NCI-H1694 treated with DMSO at 0.1 percent for 48 hours (cell line): ENCODE measurements around the gene TMOD3.
"Not testable (repeated sequence)": the region's sequence is repeated elsewhere in the genome, so short reads cannot be mapped to it uniquely, and the experiment has no call there.

ENCODE experiments used
- DNase-seq: peaks from one replicate; lab custom pipeline; 2025; lab: John Stamatoyannopoulos, UW

The TMOD3 gene

DNA sequence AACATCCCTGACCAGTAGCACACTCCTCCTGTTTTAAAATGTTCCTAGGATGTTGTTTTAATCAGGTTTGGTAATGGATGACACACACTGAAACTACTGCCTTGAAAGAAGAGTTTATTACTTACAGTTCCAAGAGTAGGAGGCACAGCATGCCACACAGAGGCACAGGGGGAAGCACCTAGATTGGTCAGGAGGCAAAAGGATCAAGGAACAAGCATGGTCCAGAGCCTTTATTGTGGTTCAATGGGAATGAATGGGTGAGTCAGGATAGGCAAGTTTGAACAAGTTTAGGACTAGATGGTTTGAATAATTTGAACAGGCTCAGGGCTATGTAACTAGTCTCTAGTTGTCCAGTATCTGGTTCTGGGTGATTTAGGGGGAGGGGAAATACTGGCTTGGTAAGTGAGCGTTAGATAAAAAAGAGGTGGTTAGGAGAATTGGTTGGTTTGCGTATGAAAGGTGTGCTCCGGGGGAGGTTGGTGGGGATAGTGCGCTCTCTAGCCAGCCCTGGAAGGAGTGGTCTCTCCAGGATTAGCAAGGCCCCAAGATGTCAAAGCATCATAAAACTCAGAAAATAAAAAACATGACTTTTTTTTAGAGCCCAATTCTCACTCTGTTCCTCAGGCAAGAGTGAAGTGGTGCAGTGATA is 35.1 kb downstream of the TMOD3 start:
- DNase-seq = no peak

DNA sequence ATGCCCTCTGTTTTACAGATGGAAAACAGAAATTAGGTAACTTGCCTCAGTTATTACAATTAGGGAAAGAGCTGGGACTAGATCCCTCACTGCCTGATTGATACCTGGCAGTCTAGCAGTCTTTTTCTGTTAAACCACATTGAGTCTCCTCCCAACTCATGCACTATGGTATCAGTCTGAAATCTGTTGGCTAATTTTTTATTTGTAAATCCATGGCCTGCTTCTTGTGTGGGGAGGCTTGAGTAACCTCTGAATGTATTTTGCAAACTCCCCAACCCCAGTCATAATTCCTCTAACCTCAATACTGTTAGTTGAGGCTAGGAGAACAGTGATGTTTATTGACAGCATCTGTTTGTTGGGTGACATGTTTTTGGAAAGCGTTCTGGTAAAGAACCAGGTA is 35.9 kb downstream of the TMOD3 start:
- DNase-seq = no peak

- DNase-seq = no peak
Observed at GRCh38 chr15:51866161-51866560, 36.7 kb downstream of the TMOD3 start.

GRCh38 chr15:51866751-51867150 is 37.3 kb downstream of the TMOD3 start:
- no peak for DNase-seq

GRCh38 chr15:51869060-51869421 is 39.6 kb downstream of the TMOD3 start:
- no peak for DNase-seq

- DNase-seq = no peak
Observed at GRCh38 chr15:51870774-51871173, 41.3 kb downstream of the TMOD3 start.

DNA sequence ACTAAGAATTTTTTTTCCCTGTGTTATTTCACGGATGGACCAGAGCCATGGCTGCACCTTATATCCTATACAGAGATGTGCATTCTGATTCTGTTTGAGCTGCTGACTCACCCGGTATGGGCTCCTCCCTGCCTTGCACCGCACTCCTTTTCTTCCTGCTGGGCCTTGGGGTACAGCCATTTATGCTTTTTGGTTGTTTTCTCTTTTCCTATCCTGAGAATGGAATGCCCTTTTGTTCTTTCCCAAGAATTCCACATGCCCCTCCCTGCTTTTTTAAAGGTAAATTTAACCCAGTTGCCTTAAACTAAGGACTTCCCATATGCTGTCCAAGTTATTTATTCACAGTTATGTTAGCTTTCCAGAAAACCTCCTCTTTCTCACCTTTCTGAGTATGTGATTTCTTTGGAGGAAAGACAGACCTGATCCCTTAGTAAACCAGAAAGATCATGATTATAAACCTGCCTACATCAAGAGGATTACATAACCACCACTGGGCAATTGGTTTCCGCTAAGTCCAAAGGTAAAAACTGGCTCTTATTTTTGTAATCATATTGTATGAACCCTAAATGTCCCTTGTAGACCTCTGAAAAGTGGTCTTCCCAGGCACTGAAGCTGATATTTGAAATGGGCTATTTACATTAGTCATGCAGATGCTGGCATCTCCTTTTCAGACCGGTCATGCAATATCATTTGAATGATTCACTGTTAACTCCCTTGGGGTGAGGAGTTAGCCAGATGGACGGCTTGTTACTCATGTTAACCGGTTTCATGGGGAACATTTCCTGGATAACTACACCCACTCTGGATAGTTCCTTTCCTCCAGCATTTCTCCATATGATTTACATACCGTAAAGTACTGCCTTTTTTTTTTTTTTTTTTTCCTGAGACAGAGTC is 45.5 kb downstream of the TMOD3 start:
- no peak for DNase-seq

DNA sequence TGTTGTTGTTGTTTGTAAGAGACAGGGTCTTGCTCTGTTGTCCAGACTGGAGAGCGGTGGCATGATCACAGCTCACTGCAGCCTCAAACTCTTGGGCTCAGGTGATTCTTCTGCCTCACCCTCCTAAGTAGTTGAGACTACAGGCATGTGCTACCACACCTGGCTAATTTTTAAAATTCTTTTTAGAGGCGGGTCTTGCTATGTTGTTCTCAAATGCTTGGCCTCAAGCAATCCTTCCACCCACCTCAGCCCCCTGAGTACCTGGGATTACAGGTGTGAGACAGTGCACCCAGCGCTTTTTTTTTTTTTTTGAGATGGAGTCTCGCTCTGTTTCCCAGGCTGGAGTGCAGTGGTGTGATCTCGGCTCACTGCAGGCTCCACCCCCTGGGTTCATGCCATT is 46.7 kb downstream of the TMOD3 start:
- DNase-seq = no peak

- no peak for DNase-seq
Observed at GRCh38 chr15:51878446-51879386, 49.3 kb downstream of the TMOD3 start.

- no peak for DNase-seq
Observed at GRCh38 chr15:51879555-51879954, 50.1 kb downstream of the TMOD3 start.

DNA sequence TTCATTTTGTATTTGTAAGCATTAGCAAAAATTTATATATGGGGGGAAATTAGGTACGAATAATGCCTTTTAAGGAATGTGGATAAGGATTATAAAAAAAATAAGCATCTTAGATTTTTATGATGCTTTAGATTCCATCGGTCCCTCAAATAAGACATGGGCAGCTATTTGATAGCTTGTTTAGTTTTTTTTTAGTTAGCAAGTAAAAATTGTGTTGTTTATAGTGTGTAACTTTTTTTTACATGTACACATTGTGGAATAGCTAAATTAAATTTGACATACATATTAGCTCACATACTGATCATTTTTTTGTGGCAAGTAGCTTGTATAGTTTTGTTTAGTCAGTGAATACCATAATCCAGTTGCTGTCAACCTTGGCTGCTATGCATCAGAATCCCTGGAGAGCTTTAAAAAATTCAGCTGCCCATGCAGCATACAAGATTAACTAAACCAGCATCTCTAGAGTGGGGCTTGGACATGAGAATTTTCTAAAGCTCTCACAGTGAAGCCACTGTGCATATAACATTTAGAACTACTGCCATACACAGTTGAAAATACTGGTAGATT is 53.9 kb downstream of the TMOD3 start:
- no peak for DNase-seq

GRCh38 chr15:51884041-51884440 is 54.6 kb downstream of the TMOD3 start:
- no peak for DNase-seq

DNA sequence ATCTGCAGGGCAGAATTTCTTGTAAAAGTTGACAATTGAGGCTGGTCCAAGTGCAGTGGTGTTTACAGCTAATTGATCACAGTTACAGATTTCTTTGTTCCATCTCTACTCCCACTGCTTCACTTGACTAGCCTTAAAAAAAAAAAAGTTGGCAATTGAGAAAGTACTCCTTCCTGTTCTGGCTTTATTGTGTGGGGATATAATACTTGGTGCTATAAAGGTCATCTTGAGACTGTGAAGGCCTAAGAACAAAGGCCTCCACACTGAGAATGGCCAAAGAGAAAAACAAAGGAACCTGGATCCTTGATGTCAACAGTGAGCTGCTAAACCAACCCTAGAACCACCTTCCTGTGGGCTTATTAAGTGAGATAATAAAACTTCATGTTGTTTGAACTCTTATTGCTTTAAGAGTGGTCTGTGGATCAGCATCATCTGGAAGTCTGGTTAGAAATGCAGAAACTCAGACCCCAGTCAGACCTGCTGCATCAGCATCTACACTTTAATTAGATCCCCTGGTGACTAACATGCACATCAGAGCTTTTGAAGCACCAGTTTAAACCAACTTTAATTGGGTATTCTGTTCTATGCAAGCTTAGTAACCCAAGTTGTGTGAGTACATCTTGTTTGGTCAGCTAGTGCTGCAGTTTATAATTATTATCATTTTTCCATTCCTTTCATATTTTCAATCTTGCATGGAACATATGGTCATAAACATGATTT is 55.2 kb downstream of the TMOD3 start:
- no peak for DNase-seq

- not testable (repeated sequence) for DNase-seq
Observed at GRCh38 chr15:51885758-51886157, 56.3 kb downstream of the TMOD3 start.

DNA sequence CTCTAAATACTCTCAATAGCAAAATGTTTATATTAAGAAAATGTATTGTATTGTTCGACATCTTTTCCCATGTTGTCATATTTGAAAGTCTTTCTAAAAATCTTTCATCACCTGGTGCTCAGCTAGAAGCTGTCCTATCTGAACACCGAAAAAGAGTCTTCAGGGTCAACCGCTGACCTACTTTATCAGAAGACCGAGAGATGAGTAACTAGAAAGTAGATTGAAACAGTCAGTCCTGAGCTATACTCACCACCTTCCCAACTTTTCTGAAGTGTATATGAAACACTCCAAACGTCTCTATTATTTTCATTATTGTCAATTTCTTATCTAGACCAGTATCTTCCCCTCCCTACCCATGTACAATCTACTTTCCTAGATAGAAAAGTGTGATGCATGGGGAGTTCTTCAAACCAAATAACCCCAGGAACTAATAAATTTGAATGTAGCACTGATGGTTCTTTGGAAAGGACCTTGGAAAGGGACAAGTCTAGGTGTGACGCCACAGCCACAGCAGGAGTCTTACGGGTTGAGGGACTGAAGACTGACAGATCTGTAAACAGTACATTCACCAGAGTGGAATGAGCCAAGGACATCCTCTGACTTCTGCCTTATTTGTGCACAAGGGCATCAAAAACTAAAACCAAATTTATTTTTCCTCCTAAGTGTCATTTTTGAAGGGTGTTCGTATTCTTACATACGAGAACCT is 58.6 kb downstream of the TMOD3 start:
- DNase-seq = no peak

DNA sequence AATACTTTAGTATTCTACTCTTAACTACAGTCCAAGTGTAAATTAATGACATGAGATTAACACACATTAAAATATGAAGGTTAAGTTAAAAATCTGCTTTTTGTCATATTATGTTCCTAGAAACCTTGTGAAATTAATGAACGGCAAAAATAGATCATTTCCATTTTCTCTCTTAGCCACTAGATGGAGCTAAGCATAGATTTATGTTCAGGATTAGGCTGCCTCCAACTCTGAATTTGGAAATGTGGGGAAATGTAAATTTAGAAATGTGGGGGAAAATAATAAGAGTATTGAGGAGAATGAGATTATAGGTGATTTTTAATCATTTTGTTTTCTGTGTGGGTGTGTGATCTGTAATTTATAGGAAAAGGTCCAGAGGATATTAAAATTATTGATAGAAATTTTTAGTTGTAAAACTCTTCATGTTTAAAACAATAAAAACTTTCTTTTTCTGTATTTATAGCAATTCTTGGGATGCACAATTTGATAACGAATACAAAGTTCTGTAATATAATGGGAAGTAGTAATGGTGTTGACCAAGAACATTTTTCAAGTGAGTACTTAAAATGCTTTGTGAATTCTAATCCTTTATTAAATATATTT is 59.2 kb downstream of the TMOD3 start:
- peak; percentile 20 for DNase-seq

DNA sequence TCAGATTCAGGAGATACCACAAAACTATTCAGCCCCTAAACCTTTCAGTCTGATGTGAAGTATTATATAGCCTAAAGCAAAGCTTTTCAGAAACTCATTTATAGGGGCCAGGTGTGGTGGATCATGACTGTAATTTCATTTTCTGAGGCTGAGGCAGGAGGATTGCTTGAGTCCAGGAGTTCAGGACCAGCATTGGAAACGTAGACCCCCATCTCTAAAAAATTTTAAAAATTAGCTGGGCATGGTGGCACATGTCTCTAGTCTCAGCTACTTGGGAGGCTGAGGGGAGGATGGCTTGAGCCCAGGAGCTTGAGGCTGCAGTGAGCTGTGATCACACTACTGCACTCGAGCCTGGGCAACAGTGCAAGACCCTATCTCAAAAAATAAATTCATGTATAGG is 60.0 kb downstream of the TMOD3 start:
- no peak for DNase-seq

DNA sequence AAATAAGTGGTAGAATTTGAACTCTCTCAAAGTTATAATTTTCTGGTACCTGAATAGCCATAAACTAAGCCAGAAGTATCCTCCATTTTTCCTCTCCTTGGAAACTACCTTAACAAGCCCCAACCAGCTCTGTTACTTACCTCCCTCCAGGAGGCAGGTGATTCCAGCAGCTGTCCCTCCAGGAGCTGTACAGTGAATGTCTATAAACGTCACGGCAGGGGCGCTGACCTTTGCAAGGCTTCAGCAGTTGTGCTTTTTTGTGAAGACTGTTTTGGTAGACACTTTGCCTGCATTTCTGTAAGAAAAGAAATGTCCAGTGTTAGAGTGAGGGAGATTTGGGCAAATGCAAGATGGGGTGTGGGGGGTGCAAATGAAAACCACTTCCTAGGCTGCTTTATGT is 75.0 kb downstream of the TMOD3 start:
- DNase-seq = no peak

DNA sequence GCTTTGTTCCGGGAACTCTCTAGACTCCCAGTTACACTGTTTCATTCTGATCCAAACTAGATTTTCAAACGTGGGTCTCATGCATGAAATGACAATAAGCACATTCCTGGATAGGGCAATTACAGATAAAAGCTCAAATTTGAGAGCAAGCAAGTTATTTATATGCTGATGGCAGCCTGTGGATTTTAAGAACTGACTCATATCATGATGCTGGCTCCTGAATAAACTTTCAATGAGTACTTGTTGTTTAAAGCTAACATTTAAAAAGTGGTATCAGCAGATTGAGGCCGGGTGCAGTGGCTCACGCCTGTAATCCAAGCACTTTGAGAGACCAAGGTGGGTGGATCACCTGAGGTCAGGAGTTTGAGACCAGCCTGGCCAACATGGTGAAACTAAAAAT is 75.5 kb downstream of the TMOD3 start:
- no peak for DNase-seq

GRCh38 chr15:51907136-51907862 is 77.8 kb downstream of the TMOD3 start:
- no peak for DNase-seq
